ENCODE data around the gene GIMD1. TPM values are rescaled to one million over a fixed set of nuclear protein-coding genes. Genes with fewer than 3 reads are reported as not detected.

GIMD1 gene
- total RNA-seq, 1 experiment from 2014 or later = not detected

DNA sequence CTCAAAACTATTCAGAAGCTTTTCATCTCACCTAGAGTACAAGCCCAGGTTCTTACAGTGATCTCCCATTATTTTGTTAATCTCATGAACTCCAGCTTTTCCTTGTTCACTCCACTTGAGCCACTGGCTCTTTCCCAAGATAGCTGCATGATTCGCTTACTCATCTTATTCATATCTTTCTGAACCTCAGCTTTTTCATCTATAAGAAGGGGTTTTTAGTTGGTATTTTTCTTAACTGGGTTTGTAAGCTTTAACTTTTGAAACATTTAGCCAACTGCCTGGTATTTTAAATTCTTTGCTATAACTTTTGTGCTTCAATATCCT is 24.0 kb downstream of the GIMD1 start:
- Histone ChIP-seq H3K9me2 (replicated peaks; ENCODE audit: insufficient read depth, low read length) (no peaks in the 10 kb centered on the region), H3K4me1 (ENCODE audit: low read length) (no peaks in the 10 kb centered on the region), H2AFZ (ENCODE audit: low read length) (no peak overlapping the region), H3K79me2 (ENCODE audit: low read length) (peaks cover 57% of the 10 kb centered on the region), H3K4me2 (ENCODE audit: low read depth, low read length, poor library complexity, severe bottlenecking) (no peak overlapping the region), H3K9me3 (ENCODE audit: low read length) (no peaks in the 10 kb centered on the region), H3K36me3 (ENCODE audit: insufficient read depth, low read length) (peaks cover 64% of the 10 kb centered on the region), H3K4me3 (ENCODE audit: low read length) (no peak overlapping the region), H4K20me1 (ENCODE audit: insufficient read depth, low read depth, low read length) (peaks cover 11% of the 10 kb centered on the region; the same call in 1 of the 2 replicates), H3K9ac (ENCODE audit: low read length) (no peak overlapping the region), H3K27ac (ENCODE audit: low read length) (no peak overlapping the region), H3K27me3 (ENCODE audit: low read length) (no peaks in the 10 kb centered on the region)
- no peak for DNase-seq

DNA sequence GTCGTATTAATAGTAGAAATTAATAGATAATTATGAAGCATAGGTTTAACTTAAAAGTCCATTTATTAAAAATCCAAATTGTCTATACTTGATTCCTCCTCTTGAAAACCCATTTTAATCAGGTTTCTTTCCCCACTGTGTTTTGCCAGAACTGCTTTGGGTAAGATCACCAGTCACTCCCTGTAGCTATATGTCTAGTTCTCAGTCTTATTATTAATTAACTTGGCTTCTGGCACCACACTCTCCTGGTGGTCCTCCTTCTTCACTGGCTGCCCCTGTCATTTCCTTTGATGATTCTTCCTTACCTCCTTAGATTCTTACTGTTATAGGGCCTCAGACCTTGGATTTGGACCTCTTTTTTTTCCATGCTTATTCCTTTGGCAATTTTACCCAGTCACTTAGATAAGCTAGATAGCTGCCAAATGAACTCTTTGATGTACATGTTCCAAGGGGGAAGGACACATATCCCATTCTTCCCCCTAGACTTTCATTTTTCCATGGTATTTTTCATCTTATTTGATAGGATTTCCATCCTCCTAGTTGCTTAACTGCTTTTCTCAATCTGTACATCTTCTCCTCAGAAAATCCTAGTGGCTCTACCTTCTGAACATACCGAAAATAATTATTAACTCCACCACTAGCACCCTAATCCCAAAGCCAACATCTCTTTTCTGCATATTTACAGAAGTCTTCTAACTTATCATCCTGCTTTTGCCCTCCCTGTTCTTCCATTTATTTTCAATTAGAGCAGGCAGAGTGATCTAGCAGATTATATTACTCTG is 24.5 kb downstream of the GIMD1 start:
- Histone ChIP-seq H3K27ac (ENCODE audit: low read length) (no peak overlapping the region), H3K4me1 (ENCODE audit: low read length) (no peaks in the 10 kb centered on the region), H3K4me3 (ENCODE audit: low read length) (no peak overlapping the region), H3K9ac (ENCODE audit: low read length) (no peak overlapping the region), H4K20me1 (ENCODE audit: insufficient read depth, low read depth, low read length) (peaks cover 11% of the 10 kb centered on the region; the same call in 1 of the 2 replicates), H3K4me2 (ENCODE audit: low read depth, low read length, poor library complexity, severe bottlenecking) (no peak overlapping the region), H3K79me2 (ENCODE audit: low read length) (peaks cover 62% of the 10 kb centered on the region), H3K27me3 (ENCODE audit: low read length) (no peaks in the 10 kb centered on the region), H2AFZ (ENCODE audit: low read length) (no peak overlapping the region), H3K9me2 (replicated peaks; ENCODE audit: insufficient read depth, low read length) (no peaks in the 10 kb centered on the region), H3K36me3 (ENCODE audit: insufficient read depth, low read length) (peaks cover 63% of the 10 kb centered on the region), H3K9me3 (ENCODE audit: low read length) (no peaks in the 10 kb centered on the region)
- DNase-seq = no peak

DNA sequence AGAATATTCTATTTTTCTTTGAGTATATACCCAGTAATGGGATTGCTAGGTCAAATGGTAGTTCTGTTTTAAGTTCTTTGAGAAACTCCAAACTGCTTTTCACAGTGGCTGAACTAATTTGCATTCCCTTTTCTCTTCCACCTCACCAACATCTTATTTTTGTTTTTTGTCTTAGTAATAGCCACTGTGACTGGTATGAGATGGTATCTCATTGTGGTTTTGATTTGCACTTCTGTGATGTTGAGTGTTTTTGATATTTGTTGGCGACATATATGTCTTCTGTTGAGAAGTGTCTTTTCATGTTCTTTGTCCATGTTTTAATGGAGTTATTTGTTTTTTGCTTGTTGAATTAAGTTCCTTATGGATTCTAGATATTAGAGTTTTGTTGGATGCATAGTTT is 27.8 kb downstream of the GIMD1 start:
- Histone ChIP-seq H3K9me2 (replicated peaks; ENCODE audit: insufficient read depth, low read length) (no peaks in the 10 kb centered on the region), H3K36me3 (ENCODE audit: insufficient read depth, low read length) (peaks cover 69% of the 10 kb centered on the region), H2AFZ (ENCODE audit: low read length) (no peak overlapping the region), H4K20me1 (ENCODE audit: insufficient read depth, low read depth, low read length) (peaks cover 7% of the 10 kb centered on the region; the same call in 1 of the 2 replicates), H3K4me2 (ENCODE audit: low read depth, low read length, poor library complexity, severe bottlenecking) (no peak overlapping the region), H3K9ac (ENCODE audit: low read length) (no peak overlapping the region), H3K27me3 (ENCODE audit: low read length) (no peaks in the 10 kb centered on the region), H3K9me3 (ENCODE audit: low read length) (no peaks in the 10 kb centered on the region), H3K4me3 (ENCODE audit: low read length) (no peak overlapping the region), H3K27ac (ENCODE audit: low read length) (no peak overlapping the region), H3K4me1 (ENCODE audit: low read length) (peaks cover 13% of the 10 kb centered on the region), H3K79me2 (ENCODE audit: low read length) (peaks cover 89% of the 10 kb centered on the region)
- DNase-seq = no peak

GRCh38 chr4:106339431-106339830 is 29.1 kb downstream of the GIMD1 start:
- Histone ChIP-seq H3K36me3 (ENCODE audit: insufficient read depth, low read length) (peaks cover 78% of the 10 kb centered on the region), H3K9ac (ENCODE audit: low read length) (no peak overlapping the region), H3K79me2 (ENCODE audit: low read length) (peaks cover 86% of the 10 kb centered on the region), H3K27me3 (ENCODE audit: low read length) (no peaks in the 10 kb centered on the region), H3K9me3 (ENCODE audit: low read length) (no peaks in the 10 kb centered on the region), H3K4me1 (ENCODE audit: low read length) (peaks cover 13% of the 10 kb centered on the region), H3K4me3 (ENCODE audit: low read length) (no peak overlapping the region), H2AFZ (ENCODE audit: low read length) (no peak overlapping the region), H3K27ac (ENCODE audit: low read length) (no peak overlapping the region), H3K9me2 (replicated peaks; ENCODE audit: insufficient read depth, low read length) (no peaks in the 10 kb centered on the region), H4K20me1 (ENCODE audit: insufficient read depth, low read depth, low read length) (peaks cover 7% of the 10 kb centered on the region; the same call in 1 of the 2 replicates), H3K4me2 (ENCODE audit: low read depth, low read length, poor library complexity, severe bottlenecking) (no peak overlapping the region)
- DNase-seq = no peak

GRCh38 chr4:106338671-106339070 is 29.9 kb downstream of the GIMD1 start:
- Histone ChIP-seq H3K9me3 (ENCODE audit: low read length) (no peaks in the 10 kb centered on the region), H3K27ac (ENCODE audit: low read length) (no peak overlapping the region), H3K4me1 (ENCODE audit: low read length) (peaks cover 13% of the 10 kb centered on the region), H3K79me2 (ENCODE audit: low read length) (peaks cover 85% of the 10 kb centered on the region), H3K9me2 (replicated peaks; ENCODE audit: insufficient read depth, low read length) (no peaks in the 10 kb centered on the region), H3K27me3 (ENCODE audit: low read length) (no peaks in the 10 kb centered on the region), H4K20me1 (ENCODE audit: insufficient read depth, low read depth, low read length) (peaks cover 7% of the 10 kb centered on the region; the same call in 1 of the 2 replicates), H3K4me2 (ENCODE audit: low read depth, low read length, poor library complexity, severe bottlenecking) (no peak overlapping the region), H3K36me3 (ENCODE audit: insufficient read depth, low read length) (peaks cover 86% of the 10 kb centered on the region), H3K4me3 (ENCODE audit: low read length) (no peak overlapping the region), H2AFZ (ENCODE audit: low read length) (no peak overlapping the region), H3K9ac (ENCODE audit: low read length) (no peak overlapping the region)
- DNase-seq = no peak

DNA sequence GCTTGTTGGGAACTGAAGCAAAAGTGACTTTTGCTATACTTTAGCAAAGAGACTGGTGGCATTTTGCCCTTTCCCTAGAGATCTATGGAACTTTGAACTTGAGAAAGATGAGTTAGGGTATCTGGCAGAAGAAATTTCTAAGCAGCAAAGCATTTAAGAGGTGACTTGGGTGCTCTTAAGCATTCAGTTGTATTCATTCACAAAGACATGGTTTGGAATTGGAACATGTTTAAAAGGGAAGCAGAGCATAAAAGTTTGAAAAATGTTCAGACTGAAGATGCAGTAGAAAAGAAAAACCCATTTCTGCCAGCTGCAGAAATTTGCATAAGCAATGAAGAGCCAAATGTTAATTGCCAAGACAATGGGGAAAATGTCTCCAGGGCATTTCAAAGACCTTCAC is 30.7 kb downstream of the GIMD1 start:
- Histone ChIP-seq H3K27me3 (ENCODE audit: low read length) (no peaks in the 10 kb centered on the region), H2AFZ (ENCODE audit: low read length) (no peak overlapping the region), H3K9ac (ENCODE audit: low read length) (no peak overlapping the region), H3K79me2 (ENCODE audit: low read length) (peaks cover 82% of the 10 kb centered on the region), H3K9me2 (replicated peaks; ENCODE audit: insufficient read depth, low read length) (no peaks in the 10 kb centered on the region), H3K4me3 (ENCODE audit: low read length) (no peak overlapping the region), H3K36me3 (ENCODE audit: insufficient read depth, low read length) (peaks cover 90% of the 10 kb centered on the region), H3K27ac (ENCODE audit: low read length) (no peak overlapping the region), H3K9me3 (ENCODE audit: low read length) (no peaks in the 10 kb centered on the region), H3K4me1 (ENCODE audit: low read length) (peaks cover 13% of the 10 kb centered on the region), H4K20me1 (ENCODE audit: insufficient read depth, low read depth, low read length) (peaks cover 1% of the 10 kb centered on the region; the same call in 1 of the 2 replicates), H3K4me2 (ENCODE audit: low read depth, low read length, poor library complexity, severe bottlenecking) (no peak overlapping the region)
- no peak for DNase-seq

- DNase-seq = no peak
- no peaks in the 10 kb centered on the region for H3K9me2 ChIP-seq (replicated peaks; ENCODE audit: insufficient read depth, low read length)
- H3K27ac ChIP-seq (ENCODE audit: low read length) = no peak overlapping the region
- H3K9me3 ChIP-seq (ENCODE audit: low read length) = no peaks in the 10 kb centered on the region
- no peak overlapping the region for H3K4me3 ChIP-seq (ENCODE audit: low read length)
- H3K27me3 ChIP-seq (ENCODE audit: low read length) = no peaks in the 10 kb centered on the region
- H4K20me1 ChIP-seq (ENCODE audit: insufficient read depth, low read depth, low read length) = no peaks in the 10 kb centered on the region
- H3K79me2 ChIP-seq (ENCODE audit: low read length) = peaks cover 74% of the 10 kb centered on the region
- H3K4me1 ChIP-seq (ENCODE audit: low read length) = peaks cover 13% of the 10 kb centered on the region
- H3K36me3 ChIP-seq (ENCODE audit: insufficient read depth, low read length) = peaks cover 85% of the 10 kb centered on the region
- no peak overlapping the region for H2AFZ ChIP-seq (ENCODE audit: low read length)
- H3K4me2 ChIP-seq (ENCODE audit: low read depth, low read length, poor library complexity, severe bottlenecking) = no peak overlapping the region
- H3K9ac ChIP-seq (ENCODE audit: low read length) = no peak overlapping the region
Measured at GRCh38 chr4:106336618-106337017, 32.0 kb downstream of the GIMD1 start.

- H3K9me3 ChIP-seq (ENCODE audit: low read length) = no peaks in the 10 kb centered on the region
- no peak for DNase-seq
- peaks cover 13% of the 10 kb centered on the region for H3K4me1 ChIP-seq (ENCODE audit: low read length)
- H3K36me3 ChIP-seq (ENCODE audit: insufficient read depth, low read length) = peaks cover 85% of the 10 kb centered on the region
- no peaks in the 10 kb centered on the region for H3K27me3 ChIP-seq (ENCODE audit: low read length)
- no peak overlapping the region for H2AFZ ChIP-seq (ENCODE audit: low read length)
- H3K4me3 ChIP-seq (ENCODE audit: low read length) = no peak overlapping the region
- H3K9me2 ChIP-seq (replicated peaks; ENCODE audit: insufficient read depth, low read length) = no peaks in the 10 kb centered on the region
- H3K9ac ChIP-seq (ENCODE audit: low read length) = no peak overlapping the region
- peaks cover 70% of the 10 kb centered on the region for H3K79me2 ChIP-seq (ENCODE audit: low read length)
- H4K20me1 ChIP-seq (ENCODE audit: insufficient read depth, low read depth, low read length) = no peaks in the 10 kb centered on the region
- no peak overlapping the region for H3K4me2 ChIP-seq (ENCODE audit: low read depth, low read length, poor library complexity, severe bottlenecking)
- no peak overlapping the region for H3K27ac ChIP-seq (ENCODE audit: low read length)
Measured at GRCh38 chr4:106334741-106335470, 33.7 kb downstream of the GIMD1 start.
